HL-60/S4 (cell line): ENCODE results near the gene GMDS.

Source experiments
- in situ Hi-C: fragments of 300-500 bp; cut with MboI; formaldehyde crosslinking; loops from 2 replicates; pipeline ENCODE4 v1.14.3; 2022; ENCODE audit warnings: low sequenced_read_pairs

The GMDS gene

DNA sequence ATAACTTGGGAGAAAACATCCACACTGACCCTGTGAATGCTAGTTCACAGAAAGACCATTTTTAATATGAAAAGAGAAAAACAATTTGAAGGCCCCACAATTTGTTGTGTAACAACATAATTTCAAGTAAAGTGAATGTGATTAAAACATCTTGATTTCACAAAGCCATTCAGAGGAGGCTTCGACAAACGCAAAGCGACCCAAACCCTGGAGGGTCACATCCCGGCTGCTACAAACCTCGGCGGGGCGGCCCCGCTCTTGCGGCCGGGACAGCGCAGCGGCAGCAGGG lies 621.7 kb downstream of the GMDS start:
- in situ Hi-C loops = no loop called here

DNA sequence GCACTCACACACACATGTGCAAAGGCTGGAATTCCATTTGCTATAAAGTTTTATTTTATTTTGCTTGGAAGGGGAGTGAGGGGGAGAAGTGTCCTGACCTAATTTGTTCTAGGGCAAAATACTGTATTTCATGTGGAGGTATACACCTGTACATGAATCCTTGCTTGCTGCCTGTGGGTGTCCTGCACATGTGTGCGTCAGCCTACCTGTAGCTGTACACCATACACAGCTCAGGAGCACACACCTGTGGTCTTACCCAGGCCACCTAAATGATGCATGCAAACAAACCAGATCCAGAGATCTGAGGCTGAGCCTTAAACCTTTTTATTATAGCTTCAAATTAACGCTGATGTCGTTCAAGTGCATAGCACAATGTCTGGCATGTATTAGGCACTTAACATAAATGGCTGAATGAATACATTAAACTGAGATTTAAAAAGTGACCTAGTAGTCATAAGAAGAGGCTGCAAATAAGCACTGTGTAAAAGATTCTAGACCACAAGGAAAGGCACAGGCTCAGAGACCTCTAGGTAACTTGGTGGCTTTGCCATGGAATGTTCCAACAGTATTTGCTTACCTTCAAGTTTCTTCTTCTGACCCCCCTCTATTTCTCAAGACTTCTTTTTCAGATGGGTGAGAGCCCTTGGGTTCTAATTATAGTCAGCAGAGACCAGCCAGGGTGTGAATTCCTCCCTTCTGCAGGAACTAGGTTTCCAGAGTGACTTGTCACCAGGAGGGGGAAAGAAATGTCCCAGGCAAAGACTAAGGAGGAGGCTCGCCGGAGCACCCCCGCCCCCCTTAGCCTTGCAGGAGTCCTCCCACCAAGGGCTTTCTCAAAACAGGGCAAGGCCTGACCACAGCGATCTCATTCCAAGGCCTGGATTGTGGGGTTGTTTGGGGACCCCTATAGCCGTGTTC lies 622.3 kb downstream of the GMDS start:
- in situ Hi-C loops = no loop called here

DNA sequence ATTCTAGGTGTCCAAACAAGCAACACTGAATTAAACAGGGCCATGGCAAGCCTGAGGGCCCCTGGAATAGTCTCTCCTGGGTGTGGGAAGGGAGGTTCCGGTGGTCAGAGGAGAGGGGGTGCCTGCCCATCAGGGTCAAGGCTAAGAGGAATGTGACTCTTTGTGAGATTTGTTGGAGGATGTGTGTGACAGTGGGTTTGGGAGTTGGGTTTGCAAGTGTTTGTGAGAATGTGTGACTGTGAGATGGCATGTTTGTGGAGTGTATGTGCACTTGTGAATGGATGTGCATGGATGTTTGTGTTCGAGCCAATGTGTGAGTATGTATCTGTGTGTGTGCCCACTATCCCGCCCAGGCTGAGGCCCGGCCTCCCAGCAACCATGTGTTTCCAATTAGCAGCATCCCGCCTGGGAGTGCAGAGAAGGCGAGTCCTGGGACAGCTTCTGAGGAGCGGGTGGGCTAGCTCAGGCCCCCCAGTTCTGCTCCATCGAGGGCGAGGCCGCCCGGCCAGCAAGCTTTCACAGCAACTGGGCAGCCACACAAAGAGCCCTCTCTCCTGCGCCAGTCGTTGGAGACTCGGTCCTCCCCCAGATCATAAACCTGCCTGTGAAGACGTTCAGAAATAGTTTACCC lies 623.1 kb downstream of the GMDS start:
- in situ Hi-C loops = no loop called here

DNA sequence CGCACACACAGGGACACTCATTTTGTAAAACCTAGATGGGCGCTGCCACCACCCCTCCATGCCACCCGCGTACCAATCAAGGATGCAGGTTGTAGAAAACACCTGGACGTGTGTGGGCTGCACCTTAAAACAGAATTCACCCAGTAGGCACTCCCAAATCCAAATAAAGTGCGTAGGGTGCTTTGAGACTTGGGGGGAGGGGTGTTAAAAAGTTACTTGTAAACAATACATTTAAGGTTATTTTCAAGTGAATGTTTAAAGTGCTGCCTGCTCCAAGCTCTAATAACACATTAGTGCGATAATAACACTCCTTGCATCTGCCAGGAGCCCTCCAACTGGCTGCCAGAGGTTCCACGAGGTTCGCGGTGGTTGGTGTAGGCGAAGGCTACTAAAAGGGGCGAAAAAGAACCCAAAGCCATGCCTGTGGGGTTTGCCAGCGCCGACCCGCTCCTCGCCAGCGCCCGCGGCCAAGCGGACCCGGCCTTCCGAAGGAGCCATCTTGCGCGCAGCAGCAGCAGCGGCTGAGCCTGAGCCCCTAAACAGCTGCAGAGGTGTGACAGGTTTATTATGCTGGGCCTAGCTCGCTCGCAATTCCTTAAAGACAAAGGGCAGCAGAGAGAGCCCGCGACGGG lies 624.2 kb downstream of the GMDS start:
- in situ Hi-C loops = no loop called here

DNA sequence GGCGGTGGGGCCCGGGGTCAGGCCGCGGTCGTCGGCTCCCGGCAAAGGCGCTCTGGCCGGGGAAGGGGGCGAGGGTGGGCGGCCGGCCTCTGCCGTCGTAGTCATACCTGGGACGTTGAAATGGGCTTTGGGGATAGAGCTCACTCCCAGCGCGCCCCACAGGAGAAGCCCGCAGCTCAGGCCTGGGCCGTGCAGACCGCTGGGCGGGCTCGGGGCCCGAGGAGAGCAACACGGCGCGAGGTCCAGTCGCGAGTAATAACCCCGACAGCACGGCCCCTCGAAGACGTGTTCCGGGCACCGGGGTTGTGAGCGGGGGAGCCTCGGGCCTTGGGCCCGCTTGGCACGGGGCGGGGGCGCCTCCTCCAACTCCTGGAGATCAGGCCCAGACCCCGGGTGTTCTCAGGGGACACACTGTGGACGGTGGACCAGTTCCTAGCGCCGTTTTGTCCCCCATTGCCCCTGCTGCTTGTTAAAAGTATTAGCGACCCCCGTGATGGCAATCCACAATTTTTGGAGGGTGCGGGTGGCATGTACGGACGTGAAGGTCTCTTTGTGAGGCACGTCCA lies 624.8 kb downstream of the GMDS start:
- in situ Hi-C loops = no loop called here

DNA sequence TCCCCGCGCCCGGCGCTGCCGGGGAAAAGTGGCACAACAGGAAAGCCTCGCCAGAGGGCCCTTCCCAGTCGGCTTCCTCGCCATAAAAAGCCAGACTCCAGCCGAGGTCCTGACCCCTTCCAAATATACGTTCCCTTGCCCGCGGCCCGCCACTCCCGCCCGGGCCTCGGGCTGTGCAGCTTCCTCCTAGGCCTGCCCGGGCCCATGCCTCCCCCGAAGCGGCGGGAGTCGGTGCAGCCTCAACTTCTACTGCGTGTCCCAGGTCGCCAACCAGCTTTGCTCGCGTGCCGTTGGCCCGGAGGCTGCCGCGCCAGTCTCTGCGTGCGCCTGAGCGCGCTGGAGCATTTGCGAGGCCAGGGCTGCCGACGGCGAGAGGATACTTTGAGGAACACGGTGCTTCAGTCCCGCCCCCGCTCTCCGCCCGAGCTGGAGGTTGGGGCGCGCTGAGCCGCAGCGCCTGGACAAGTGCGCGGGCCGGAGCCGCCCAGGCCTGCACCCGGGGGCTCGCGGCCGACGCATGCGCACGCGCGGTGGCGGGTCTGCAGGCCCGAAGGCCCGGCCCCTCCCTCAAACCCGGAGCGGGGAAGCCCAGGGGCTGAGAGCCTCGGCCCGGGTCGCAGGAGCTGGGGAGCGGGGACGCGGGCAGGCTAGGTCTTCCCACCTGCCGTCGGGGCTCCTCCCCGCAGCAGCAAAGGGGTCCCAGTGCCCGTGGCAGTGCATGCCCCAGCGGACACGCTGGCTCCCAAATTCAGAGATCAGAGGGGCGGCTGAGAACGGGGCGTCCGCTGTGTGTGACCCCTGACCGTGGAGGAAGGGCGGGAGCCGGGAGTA lies 625.5 kb downstream of the GMDS start:
- in situ Hi-C loops = no loop called here

DNA sequence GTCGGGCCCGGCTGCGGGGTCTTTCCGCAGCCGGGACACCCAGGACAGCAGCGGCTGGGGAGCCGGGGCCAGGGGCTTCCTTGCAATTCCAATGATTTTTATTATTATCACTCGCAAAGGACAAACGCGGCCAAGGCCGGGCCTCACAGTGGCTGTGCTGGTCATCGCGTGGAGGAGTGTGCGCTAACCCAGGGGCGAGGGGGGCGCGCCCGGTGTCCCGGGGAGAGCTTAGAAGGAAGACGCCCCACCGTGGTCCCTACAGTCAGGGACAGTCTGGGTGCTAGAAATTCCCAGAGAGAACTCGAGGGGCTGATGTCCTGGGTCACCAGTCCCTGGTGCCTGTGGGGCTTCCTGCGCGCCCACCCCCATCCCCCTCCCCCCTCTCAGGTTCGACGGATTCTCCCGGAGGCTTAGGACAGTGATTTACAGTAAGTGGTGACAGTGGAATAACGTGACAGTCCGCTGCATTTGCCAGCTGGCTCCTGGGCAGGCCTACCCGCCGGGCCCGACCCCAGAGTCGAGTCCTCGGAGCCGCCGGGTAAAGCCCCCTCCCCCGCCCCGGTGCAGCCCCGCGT lies 626.2 kb downstream of the GMDS start:
- in situ Hi-C loops = no loop called here

DNA sequence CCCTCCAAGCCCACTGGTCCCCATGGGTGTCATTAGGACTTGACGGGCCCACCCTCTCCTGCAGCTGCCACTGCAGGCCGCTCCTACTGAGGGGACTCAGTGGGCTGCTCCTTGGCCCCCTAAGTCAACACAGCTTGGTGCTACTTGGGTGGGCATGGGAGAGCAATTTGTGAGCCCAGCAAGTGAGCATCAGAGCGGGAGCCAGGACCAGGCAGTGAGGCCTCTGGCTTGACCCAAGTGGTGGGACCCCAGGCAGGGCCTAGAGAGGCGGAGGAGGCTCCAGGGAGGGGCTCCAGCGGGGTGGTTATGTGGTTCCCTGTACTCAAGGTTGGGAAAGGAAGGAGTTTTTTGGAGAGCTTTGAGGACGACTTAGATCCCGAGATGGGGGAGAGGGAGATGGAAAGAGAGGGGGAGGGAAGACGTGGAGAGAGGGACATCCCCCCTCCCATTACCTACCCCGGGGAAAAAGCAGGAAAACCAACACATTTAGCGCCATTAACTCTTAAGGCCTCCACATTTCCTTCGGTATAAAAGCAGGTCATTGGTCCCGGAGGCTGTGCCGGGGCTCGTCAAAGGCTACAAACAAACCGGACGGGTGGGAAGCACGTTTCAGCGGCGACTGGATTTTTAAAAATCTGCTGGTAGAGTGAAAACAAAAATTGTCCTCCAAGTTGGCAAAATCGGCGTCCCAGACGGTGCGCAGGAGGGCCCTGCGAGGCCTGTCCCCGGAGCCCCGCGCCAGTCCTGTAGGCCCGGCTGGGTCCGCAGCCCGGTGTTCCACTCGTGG lies 626.9 kb downstream of the GMDS start:
- in situ Hi-C loops = no loop called here

DNA sequence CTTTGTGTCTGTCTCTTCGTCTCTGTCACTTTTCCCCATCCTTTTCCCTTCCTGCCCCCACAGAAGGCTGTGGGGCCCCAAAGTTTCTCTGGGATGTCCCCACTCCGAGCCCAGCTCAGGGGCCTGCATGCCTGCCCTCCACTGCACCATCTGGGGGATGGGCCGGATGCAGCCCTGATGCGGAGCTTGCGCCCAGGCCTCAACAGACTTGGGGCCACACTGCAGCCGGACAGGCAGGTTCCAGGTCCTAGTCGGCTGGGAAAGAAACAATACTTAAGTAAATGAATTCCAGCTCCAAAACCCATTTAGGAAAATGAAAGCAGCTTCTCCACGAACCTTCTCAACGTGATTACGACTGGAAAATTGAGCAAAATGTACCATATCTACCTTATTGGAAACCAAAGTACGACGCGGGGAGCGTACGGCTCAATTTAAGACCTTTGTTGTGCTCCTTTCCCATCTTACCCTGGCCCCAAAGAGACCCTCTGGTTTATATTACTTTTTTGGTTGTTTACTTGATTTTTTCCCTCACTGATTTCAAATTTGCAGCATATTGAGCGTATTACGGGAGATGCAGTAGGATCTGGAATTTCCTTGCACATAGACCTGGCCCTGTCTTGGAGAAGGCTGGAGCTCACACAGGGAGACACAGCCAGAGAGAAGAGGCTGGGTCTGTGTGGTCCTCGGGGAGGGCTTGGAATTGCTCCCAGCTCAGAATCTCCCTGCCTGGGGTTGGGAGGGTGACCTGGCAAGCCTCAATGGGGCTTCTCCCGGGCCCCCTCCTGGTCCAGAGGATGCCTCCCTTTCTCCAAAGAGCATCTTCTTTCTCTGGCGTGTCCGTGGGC lies 627.7 kb downstream of the GMDS start:
- in situ Hi-C loops = no loop called here

DNA sequence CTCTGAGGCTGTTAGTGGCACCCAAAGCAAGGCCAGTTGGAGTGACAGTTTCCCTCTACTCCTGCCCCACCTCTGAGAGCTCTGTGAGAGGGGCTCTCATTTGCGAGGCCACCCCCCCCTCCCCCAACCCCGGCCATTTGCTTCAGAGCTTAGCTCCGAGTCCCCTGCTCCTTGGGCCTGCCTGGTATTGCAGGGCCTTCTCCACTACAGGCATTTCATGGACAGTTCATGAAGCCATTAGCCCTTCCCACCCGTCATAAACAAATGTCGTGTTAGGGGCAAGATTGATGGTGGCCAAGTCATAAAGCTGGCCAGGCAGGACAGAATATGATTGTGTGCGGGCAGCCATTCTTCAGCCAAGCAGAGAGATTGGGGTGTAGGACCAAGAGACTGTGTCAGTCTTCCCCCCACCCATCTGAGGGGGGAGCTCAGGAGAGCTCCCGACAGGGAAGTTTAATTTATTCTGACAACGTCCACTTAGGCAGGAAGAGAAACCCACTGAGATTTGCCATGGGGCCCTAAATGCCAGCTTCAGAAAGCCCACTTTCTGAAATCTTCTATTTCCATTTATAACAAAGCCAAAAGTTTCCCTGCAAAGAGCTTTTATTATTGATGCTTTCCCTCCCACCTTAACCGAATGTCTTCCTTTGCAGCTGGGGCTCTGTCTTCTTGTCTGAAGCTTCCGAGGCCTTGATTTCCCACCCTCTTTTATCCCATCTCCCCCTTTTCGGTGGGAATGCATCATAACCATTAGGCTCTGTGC lies 628.5 kb downstream of the GMDS start:
- in situ Hi-C loops = no loop called here

DNA sequence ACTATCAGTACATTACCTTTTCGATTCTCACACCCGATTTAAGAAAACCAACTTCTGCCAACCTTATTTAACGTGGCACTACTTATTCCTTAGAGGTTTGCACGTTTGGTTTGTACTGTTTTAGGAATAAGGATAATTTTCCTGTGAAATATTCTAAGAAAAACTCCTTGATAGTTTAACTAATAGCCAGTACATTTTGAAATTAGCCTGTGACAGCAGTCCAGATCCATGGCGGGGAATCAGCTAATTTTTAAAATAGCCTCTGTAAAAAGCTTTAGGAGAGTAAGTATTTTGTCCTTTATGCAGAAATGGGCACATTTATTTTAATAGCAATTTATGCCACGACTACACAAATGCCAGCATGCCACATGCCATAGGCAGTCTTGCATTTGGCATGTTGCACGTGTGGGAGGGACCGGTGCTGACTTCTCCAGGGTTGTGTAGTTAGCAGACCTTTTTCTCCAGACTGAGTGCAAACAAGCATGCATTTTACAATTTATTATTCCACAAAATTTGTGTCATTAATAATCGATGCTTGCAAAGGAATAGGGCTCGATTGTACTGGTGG lies 629.5 kb downstream of the GMDS start:
- in situ Hi-C loops = no loop called here

DNA sequence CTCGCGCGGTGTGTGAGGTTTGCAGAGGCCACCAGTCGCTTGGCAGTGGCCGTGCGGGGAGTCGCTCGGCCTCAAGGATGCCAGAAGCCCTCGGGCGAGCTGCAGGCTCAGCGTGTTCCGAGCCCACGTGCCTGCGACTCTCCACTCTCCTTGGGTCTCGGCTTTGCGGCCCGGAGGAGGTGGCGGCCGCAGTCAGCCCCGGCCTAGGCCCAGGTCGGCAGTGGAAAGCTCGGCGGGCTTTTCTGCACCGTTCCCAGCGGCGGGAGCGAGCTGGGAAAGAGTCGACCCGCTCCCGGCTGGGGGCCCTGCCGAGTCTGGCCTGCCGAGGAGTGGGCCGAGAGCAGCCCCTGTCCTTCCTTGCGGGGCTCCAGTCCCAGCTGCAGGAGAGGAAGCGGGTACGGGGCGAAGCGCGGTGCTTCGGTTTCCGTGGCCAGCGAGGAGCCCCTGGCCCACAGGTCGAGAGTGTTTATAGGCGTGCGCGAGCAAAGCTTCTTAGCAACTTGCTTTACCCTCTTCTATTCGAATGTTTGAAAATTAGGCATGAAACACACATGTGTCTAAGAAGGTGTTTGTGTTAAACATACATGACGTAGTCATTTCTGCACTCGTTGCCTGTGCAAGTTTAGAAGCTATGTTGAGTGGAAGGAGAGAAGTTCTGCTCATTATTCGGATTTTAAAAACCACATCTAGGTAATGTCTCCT lies 630.1 kb downstream of the GMDS start:
- in situ Hi-C loops = no loop called here

DNA sequence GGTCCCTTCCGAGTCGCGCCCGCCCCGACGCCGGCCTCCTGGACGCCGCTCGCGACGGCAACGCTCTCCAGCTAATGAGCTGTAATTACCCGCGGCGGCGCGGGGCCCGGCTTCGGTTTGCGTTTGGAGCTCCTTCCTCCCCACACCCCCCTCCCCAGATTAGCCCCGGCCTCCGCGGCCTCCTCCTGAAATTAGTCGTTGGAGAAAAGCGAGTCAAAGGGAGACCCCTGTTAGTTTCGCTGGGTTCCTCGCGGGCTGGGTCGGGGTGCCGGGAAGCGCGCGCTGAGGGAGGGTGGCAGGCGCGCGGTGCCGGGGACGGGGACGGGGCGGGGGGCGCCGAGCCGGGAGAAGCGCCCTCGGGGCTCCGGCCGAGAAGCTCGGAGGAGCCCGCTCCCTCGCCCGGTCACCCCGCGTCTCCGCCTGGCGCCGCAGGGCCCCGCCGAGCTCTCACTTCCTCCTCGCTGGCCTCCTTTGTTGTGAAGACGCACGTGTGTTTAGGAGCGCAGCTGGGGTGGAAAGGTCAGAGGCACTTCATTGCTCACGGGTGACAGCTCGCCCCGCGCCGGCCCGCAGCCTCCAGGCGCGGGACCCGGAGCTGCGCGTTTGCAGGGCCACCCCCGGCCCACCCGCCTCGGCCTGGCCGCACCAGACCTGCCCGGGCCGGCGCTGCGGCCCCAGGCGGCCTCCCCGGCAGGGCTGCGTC lies 630.8 kb downstream of the GMDS start:
- in situ Hi-C loops = no loop called here

DNA sequence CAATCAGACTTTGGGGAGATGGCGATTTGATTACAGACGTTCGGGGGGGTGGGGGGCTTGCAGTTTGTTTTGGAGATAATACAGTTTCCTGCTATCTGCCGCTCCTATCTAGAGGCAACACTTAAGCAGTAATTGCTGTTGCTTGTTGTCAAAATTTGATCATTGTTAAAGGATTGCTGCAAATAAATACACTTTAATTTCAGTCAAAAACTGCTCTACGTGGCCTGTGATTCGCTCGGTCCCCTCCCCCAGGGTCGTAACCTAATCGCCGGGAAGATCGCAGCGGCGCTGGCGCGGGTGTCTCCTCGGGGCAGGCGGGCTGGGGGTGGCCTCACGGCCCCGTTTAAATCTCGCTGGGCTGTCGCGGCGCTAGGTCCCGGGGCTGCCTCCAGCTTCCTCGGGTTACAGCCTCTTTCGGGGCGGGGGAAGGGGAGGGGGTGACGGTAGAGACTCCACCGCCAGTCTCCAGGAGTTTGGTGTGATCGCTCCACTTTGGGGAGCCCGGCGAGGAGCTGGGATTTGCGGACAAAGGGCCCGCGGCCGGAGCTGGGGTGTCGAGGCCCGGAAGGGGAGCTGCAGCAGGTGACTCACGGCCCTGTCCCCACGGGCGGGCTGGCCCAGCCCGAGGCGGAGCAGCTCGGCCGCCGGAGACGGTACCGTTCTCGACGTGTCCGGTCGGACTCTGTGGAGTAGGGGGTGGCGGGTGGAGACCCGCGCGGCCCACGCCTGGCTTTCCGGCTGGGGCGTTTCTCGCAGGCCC lies 631.5 kb downstream of the GMDS start:
- in situ Hi-C loops = no loop called here

DNA sequence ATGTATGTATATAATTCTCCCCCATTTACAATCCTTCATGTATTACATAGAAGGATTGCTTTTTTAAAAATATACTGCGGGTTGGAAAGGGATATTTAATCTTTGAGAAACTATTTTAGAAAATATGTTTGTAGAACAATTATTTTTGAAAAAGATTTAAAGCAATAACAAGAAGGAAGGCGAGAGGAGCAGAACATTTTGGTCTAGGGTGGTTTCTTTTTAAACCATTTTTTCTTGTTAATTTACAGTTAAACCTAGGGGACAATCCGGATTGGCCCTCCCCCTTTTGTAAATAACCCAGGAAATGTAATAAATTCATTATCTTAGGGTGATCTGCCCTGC lies 632.1 kb downstream of the GMDS start:
- in situ Hi-C loops = no loop called here

DNA sequence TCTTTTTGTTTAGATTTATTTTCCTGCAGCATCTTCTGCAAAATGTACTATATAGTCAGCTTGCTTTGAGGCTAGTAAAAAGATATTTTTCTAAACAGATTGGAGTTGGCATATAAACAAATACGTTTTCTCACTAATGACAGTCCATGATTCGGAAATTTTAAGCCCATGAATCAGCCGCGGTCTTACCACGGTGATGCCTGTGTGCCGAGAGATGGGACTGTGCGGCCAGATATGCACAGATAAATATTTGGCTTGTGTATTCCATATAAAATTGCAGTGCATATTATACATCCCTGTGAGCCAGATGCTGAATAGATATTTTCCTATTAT lies 632.5 kb downstream of the GMDS start:
- in situ Hi-C loops = no loop called here
